ENCODE data around the gene FAH. TPM values are rescaled to one million over a fixed set of nuclear protein-coding genes. Genes with fewer than 3 reads are reported as not detected.

The FAH gene
- total RNA-seq, 8 experiments from 2014 or later: 5.9 to 49.8 (median 11.4) TPM

Other genes with a start within 250 kb of the FAH start
- under 1 TPM in 2 of 8 experiments, not detected in 6; 0.54 to 0.92 TPM for gene BCL2A1, start 181.8 kb upstream of the FAH start, total RNA-seq
- gene ZFAND6, start 93.3 kb upstream of the FAH start, total RNA-seq: 100 to 1,000 TPM in 7 of 8 experiments, 10 to 100 TPM in 1; 92.4 to 235 (median 127) TPM
- gene CTXND1, start 99.2 kb downstream of the FAH start, total RNA-seq: 10 to 100 TPM in 1 of 8 experiments, 1 to 10 TPM in 1, under 1 TPM in 6; under 0.01 to 10.9 (median 0.50) TPM